Measurements from ENCODE around the gene NXPH4.
A peak's percentile ranks its signal among the peaks of the same experiment; 100 is the strongest.

NXPH4 gene

DNA sequence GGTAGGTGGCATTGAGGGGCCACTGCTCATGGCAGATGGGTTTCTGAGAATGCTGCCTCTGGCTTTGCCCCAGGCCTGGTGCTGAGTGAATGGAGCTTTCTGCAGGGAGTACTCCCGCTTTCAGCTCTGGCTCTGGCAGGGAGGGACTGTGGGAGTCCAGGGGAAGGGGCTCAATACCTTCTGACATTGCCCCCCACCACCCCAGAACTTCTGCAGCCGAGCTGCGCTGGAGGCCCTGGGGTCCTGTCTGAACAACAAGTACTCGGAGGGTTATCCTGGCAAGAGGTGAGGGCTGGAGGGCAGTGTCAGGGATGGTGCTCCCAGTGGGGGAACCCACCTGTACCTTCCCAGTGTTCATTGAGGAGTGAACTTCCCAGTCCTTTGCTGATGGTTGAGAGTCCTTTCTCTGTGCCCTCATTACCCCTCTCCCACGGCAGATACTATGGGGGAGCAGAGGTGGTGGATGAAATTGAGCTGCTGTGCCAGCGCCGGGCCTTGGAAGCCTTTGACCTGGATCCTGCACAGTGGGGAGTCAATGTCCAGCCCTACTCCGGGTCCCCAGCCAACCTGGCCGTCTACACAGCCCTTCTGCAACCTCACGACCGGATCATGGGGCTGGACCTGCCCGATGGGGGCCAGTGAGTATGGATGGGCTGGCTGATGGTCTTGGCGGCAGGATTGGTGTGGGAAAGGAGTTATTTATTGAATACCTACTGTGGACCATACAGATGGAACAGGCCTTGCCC is 14.9 kb downstream of the NXPH4 start:
- DNase-seq (ENCODE audit: low read depth), result no peak

DNA sequence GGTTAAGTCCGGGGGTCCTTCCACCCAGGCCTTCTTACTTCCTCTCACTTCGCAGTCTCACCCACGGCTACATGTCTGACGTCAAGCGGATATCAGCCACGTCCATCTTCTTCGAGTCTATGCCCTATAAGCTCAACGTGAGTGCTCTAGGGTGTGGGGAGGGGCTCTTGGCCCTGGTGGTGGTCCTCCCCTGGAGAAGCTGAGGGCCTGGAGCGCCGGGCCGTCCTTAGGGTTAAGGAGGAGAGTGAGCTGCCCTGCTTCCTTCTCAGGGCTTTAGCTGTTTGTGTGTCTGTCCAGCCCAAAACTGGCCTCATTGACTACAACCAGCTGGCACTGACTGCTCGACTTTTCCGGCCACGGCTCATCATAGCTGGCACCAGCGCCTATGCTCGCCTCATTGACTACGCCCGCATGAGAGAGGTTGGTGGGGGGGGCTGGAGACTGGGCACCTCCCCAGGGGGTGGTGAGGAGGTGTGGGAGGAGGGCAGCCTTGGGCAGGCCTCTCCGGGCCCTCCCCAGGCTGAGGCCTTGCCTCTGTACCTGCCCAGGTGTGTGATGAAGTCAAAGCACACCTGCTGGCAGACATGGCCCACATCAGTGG is 15.7 kb downstream of the NXPH4 start:
- no peak for DNase-seq (ENCODE audit: low read depth)

DNA sequence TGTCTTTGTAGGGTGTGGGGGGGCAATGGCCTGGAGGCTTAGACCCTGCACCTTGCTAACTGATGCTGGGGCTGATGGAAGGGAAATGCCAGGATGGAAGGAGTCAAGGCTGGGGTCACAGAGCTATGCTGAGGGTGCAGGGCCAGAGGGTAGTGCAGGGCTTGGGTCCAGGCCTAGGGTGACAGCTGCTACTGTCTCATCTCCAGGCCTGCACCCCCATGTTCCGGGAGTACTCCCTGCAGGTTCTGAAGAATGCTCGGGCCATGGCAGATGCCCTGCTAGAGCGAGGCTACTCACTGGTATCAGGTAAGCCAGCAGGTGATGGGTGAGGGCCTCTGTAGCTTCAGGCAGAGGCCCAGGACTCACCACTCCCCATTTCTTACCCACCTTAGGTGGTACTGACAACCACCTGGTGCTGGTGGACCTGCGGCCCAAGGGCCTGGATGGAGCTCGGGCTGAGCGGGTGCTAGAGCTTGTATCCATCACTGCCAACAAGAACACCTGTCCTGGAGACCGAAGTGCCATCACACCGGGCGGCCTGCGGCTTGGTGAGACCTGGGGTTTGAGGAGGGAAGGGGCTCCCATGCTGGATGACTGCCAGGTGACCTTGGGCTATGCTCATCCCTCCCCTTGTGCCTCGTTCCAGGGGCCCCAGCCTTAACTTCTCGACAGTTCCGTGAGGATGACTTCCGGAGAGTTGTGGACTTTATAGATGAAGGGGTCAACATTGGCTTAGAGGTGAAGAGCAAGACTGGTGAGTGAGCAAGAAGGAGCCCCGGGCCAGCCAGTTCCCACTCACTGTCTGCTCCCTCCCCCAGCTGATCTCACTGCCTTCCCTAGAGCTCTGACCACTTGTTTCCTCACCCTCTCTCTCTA is 17.0 kb downstream of the NXPH4 start:
- DNase-seq (ENCODE audit: low read depth), result no peak

DNA sequence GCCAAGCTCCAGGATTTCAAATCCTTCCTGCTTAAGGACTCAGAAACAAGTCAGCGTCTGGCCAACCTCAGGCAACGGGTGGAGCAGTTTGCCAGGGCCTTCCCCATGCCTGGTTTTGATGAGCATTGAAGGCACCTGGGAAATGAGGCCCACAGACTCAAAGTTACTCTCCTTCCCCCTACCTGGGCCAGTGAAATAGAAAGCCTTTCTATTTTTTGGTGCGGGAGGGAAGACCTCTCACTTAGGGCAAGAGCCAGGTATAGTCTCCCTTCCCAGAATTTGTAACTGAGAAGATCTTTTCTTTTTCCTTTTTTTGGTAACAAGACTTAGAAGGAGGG is 17.6 kb downstream of the NXPH4 start:
- no peak for DNase-seq (ENCODE audit: low read depth)

DNA sequence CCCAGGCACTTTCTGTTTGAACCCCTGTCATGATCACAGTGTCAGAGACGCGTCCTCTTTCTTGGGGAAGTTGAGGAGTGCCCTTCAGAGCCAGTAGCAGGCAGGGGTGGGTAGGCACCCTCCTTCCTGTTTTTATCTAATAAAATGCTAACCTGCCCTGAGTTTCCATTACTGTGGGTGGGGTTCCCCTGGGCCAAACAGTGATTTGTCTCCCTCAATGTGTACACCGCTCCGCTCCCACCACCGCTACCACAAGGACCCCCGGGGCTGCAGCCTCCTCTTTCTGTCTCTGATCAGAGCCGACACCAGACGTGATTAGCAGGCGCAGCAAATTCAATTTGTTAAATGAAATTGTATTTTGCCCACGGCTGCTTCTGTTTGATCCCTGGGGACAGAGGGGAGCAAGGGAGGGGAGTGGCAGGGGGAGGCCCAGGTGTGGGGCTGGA is 18.0 kb downstream of the NXPH4 start:
- no peak for DNase-seq (ENCODE audit: low read depth)

DNA sequence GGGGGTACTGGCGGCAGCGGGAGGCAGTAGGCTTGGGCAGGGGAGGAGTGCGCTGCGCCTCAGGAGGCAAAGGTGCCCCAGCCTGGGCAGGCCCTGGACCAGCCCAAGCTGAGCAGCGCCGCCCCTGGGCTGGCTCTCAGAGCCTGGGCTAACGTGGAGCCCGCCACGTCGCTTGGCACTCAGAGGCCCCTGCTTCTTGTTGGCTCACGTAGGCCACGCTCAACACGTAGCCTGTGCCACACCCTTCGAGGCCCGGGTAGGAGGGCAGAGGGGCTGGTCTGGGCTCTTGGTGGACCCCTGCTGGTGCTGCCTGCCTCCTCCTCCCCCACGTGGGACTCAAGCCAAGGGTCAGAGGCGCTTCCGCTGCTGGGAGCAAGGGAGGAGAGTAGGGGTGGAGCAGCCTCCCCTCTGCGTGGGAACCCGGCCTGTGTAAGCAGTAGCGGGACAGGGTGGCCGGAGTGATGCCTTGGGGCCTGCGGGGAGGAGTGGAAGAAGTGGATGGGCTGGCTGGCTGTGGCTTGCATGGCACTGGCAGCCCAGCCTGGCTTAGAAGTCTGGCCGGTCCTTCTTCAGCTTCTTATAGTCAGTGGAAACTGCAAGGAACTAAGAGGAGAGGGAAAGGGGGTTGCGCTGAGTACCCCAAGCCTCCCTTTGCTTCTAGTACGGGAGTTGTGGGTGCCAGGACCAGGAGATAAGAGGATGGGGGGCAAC is 18.6 kb downstream of the NXPH4 start:
- DNase-seq (ENCODE audit: low read depth), result no peak

DNA sequence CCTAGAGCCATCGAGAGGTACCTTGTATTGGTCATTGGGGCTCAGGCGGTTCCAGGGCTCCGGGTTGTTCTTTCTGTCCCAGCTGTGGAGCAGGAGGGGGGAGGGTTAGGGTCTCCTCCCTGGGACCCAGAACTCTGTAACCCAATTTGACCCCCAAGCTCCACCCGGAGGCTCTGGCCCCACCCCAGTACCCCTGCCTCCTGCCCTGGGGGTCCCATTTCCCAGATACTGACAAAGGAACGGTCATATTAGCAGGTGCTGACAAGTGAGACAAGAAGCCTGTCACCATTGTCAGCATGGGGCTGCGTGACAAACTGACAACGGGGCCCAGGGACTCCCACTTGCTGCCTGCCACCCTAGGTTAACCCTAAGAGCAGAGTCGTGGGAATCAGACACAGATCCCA is 19.1 kb downstream of the NXPH4 start:
- DNase-seq (ENCODE audit: low read depth), result no peak

DNA sequence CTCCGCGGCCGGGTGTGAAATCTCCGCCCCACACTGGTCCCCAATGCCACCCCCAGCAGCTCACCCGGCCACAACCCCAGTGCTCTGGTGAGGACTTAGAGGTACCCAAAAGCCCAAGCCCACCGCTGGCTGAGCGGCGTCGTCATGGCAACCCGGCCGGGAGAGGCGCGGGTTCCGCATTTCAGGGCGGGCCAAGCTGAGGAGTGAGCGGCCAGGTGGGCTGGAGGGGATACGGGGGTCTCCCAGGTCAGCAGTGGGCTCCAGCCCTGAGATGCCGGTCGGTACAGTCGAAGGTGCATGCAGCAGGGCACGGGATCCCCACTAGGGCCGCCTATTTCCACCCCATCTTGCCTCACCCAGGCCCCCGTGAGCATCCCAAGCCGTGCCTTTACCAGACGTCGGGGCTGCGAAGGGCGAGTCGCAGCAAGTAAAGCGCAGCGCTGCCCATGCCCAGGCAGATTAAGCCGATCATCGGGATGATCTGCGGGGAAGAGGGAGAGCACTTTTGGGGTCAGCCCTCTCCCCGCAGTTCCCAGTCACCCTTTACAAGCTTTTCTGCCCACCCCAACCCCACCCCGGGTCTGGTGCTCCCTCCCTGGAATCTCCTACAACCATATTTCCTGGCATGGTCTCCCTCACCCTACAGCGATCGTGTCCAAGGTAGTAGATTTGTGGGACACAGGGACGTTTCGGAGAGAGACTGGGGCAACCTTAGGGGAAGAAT is 19.8 kb downstream of the NXPH4 start:
- no peak for DNase-seq (ENCODE audit: low read depth)

DNA sequence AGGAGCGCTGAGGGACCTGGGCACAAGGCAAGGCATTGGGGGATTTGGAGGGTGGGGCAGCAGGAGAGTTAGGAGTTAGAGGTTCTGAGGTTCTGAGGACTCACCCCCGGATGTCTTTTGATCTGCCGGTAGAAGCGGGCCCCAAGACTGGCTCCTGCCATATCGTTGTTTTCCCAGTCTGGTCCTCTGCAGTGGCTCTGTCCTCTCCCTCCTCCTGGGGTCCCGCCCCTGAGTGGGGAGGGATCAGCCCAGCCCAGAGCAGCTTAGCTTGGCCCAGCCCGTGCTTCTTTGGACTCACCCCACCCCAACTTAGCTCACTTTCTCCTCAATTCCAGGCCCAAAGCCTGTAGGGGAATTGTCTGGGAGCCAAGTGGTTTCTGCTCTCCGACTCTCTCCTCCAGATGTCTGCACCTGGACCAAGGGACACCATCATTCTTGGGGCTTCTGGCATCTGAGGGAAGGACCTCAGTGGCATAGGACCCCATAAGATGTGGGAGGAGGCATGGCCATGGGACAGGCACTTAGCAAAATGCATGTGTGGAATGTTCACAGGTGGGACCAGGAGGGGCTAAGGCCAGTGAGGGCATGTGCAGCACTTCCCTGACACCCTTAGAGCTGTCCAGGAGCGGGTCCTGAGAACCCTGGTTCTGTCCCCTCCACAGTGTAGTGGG is 20.5 kb downstream of the NXPH4 start:
- DNase-seq (ENCODE audit: low read depth), result no peak

DNA sequence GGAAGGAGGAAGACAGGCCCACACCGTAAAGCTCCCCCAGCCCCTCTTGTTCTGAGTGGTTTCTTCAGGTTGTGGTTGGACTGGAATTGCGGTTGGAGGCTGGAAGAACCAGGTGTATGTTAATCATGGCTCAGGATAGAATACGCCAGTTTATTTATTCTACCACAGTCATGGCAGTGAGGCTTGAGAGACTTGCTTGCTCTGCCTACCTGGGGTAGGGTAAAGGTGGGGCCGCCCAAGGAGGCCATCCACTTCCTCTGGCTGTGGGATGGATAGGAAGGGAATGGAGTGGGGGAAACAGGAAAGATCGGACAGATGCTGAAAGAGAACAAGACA is 21.0 kb downstream of the NXPH4 start:
- DNase-seq (ENCODE audit: low read depth), result no peak

DNA sequence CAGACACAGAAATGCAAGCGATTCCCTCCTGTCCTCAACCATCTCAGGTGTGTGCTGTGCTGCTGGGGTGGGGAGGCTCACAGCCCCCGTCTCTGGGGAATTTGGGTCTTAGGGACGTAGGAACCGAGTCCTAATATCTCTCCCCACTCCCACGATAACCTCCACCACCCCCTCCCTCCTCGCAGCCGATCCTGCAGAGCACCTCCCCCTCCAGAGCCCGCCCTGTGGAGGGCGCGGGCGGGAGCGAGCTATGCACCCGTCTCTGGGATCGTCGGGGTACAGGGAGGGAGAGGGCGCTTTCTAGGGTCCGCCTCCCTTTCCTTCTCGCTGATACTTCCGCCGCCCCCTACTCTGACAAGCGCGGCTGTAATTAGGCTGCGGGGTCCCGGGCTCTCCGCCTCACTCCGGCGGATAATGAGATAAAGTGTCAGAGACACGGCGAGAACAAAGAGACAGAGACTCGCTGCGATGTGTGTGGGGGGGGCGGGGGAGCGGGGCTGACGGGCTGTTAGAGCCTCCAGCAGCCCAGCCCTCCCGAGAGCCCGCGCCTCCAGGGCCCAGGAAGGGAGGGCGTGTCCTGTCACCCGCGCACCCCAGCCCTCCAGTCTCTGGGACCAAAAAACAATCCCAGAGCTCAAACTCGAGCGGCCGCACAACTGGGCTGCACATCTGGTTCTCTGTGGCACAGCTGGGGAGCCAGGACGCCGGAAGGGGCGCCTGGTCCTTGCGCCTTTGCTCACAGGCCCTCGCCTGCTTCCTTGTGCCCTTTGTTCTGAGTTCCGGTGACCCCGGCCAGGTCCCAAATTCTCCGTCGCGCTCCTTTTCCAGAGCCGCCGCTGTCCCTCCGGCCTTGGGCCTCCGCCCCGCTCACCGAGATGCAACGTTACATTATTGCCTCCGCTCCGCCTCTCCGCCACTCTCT is 21.6 kb downstream of the NXPH4 start:
- no peak for DNase-seq (ENCODE audit: low read depth)

DNA sequence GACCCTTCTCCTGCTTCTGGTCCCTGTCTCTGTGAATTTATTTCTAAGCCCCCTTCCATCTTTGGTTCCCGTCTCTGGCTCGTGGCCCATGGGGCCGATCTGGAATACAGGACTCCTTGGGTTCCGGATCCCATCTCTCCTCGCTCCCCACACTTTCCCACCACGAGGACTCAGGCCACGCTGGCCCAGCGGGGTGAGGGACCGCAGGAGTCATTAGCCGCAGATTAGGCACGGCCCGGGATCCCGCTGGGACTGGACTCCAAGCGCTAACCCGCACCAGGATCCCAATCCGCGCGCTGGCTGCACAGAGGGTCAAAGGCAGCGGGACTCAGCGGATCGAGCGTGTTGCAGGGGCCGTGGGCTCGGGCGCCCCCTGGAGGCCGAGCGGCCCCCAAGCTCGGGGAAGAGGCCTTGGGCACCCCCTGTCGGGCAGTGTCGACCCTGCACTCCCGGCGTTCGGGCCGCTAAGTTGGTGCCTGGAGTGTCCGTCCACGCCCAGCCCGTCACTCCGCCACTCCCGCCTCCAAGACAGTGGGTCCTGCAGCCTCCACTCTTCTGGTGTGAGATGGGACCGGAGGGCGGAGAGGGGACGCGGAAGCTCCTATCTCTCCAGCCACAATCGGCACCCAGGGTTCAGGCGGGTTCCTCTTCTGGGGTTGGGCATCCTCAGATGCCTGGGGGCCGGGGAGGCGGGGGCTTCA is 22.4 kb downstream of the NXPH4 start:
- peak; percentile 82 for DNase-seq (ENCODE audit: low read depth)

DNA sequence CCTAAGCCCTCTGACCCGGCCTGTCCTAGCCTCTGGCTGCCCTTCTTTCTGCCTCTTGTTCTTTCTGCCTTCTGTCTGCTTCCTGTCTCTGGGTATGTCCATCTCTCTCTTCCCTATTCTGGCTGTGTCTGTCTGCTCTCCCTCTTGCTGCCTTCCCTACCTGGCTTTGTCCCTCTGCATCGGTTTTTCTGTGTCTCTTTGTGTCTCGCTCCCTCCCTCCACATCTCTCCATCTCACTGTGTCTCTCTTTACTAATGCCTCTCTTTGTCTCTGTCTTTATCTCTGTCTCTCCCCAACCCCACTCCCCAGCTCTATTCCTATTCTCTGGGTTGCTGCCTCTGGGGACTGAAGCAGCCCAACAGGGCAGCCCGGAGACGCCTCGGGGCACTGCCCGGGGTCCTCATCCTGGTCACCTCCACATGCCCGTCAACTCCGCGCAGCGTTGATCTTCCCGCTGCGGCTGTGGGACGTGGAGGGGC is 23.0 kb downstream of the NXPH4 start:
- no peak for DNase-seq (ENCODE audit: low read depth)

DNA sequence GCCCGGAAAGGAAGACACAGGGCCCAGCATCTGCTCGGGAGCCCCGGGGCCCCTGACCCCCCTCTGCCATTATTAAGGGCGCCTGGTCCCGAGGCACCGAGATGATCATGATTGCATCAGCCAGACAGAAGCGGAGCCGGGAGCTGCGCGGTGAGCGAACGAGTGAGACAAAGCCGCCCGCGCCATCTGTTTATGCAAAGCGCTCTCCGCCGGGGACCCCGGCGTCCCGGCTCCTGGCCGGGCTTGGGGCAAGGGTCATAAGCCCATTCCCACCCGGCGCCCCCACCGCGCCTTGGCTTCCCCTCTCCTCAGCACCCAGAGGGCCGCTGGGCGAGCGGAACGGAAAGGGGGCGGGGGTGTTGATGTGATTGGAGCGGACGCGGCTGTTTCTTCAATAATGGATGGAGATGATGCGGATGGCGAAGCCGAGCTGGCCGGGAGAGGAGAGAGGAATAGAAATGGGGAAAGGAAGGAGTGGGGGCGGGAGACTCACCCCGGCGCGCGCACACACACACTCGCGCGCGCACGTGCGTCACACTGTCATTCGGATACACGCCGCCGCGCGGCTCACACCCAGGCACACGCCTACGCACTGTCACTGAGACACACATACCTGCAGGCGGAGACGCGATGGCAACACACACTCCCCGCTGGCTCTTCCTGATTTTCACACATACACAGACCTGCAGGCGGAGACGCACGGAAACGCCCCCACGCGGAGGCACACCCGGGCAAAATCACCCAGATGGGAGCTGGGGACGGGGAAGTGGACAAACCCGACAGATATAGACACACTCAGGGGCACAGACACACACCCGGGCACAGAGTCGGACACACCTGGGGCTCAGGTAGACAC is 23.7 kb downstream of the NXPH4 start:
- no peak for DNase-seq (ENCODE audit: low read depth)

DNA sequence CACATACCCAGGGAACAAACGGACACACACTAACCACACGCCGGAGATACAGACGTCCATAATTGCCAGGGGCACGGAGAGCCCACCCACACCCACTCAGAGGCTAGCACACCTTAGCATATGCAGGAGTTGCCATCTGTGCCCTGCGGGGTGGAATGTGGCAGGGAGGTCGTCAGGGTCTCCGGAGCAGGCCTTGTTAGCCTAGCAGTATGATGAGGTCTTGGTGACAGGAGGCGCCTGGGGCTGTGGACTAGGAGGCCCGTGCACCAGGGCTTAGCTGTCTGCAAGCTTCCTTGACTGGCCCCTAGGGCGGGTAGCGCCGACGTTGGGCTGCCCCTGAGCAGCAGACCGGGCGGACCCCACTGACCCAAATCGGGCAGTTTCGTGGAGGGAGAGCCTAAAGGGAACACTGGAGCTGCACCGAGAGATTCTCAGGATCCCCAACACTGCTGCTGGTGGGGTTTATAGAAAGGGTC is 24.4 kb downstream of the NXPH4 start:
- DNase-seq (ENCODE audit: low read depth), result no peak

DNA sequence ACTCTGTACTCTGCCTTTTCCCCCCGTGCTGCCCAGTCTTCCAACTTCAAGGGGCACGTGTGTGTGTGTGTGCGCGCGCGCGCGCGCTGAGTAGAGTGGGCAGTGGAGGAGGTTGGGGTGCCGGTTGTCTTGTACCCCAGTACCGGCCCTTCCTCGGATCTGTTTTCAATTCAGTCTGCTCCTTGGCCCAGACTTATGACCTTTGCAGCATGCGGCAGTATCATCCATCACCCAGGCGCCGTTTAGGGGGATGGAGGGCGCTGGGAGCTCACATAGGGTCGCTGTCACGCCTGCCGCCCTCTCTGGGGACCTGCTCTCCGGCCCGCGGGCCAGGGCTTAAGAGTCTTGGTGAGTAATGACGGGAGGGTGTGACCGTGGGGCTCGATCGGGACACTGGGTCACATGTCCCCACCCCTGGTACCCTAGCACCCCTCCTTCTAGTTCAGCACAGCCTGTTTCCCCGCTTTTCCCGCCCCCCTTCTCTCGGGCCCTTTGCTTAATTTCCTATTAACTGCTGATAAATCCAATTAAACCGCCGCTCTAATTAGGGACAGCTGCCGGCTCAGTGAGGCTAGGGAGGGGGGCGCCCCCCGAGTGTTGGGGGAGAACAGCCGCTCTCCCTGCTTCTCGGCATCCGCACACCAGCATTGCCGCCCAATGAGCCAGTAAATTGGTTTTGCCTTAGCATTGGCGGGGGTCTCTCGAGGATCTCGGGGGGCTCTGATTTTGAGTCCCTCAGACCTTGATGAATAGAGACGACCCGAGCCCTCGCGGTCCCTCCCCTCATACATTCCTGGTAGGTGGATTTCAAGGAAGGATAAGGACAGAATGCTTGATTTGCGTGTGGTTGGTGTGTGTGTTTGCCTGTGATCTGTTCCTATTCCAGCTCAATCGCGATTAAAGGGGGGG is 25.1 kb downstream of the NXPH4 start:
- DNase-seq (ENCODE audit: low read depth), result no peak

DNA sequence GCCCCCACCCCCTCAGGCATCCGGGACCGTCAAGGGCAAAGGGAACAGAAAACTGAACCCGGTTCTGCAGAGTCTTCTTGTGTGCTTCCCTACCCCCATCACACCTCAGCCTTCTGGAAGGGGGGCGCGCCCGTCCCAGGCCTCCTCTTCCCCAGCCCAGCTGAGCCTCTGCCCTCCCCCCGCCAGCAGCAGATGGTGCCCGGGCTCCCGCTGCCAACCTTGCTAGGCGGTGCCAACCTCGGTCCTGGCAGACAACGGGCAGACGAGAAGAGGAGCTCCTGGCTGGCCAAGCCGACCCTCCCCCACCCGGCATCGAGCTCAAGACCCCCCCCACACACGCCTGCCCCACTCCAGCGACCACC is 25.7 kb downstream of the NXPH4 start:
- DNase-seq (ENCODE audit: low read depth), result no peak
